A673 (cell line): ENCODE measurements around the gene TTR. TPM values are rescaled to one million over a fixed set of nuclear protein-coding genes. Genes with fewer than 3 reads are reported as not detected.

ENCODE experiments used
- BruUV-seq: library from RNA; stranded (reverse); fragments of 400-500 nt; replicated peaks from 2 replicates; lab custom pipeline; 2021; lab: Mats Ljungman, UMichigan
- CTCF ChIA-PET: fragments of 300-600 bp; sonication (Branson Sonifier 250); formaldehyde crosslinking; loops from one replicate; lab custom pipeline; 2022; ENCODE audit warnings: antibody characterized with exemption; lab: Charles Lee
- POLR2A ChIA-PET: fragments of 300-600 bp; sonication (Branson Sonifier 250); formaldehyde crosslinking; loops from one replicate; lab custom pipeline; 2022; ENCODE audit warnings: antibody characterized with exemption; ENCODE audit not compliant: low non-redundant PET; lab: Charles Lee
- DNase-seq: peaks from one replicate; pipeline ENCODE4 v3.0.0-alpha.2; 2015; ENCODE audit warnings: low spot score
- H3K27ac ChIP-seq: fragments of 200-600 bp; sonication (generic); 2 replicates; pipeline ENCODE4 v1.5.1; 2016; ENCODE audit warnings: mixed run types, low read depth, mild to moderate bottlenecking, mixed read lengths, antibody characterized with exemption, low read length; ENCODE audit not compliant: poor library complexity, severe bottlenecking
- H3K27me3 ChIP-seq: fragments of 200-600 bp; sonication (generic); replicated peaks from 2 replicates; pipeline ENCODE4 v1.6.1; 2017; ENCODE audit warnings: mixed run types, low read depth, mild to moderate bottlenecking, mixed read lengths, antibody characterized with exemption, low read length; ENCODE audit not compliant: insufficient read depth, poor library complexity
- H3K36me3 ChIP-seq: fragments of 200-600 bp; sonication (generic); 2 replicates; pipeline ENCODE4 v1.6.1; 2016; ENCODE audit warnings: mixed run types, mild to moderate bottlenecking, mixed read lengths, antibody characterized with exemption, low read length; ENCODE audit not compliant: insufficient read depth, poor library complexity, severe bottlenecking
- H3K4me1 ChIP-seq: fragments of 200-600 bp; sonication (generic); 2 replicates; pipeline ENCODE4 v1.6.1; 2017; ENCODE audit warnings: mixed run types, mild to moderate bottlenecking, mixed read lengths, antibody characterized with exemption, low read length; ENCODE audit not compliant: insufficient read depth, poor library complexity, severe bottlenecking
- H3K4me3 ChIP-seq: fragments of 200-600 bp; sonication (generic); 2 replicates; pipeline ENCODE4 v1.5.1; 2016; ENCODE audit warnings: low read depth, mixed run types, mild to moderate bottlenecking, mixed read lengths, low read length; ENCODE audit not compliant: poor library complexity, severe bottlenecking
- H3K9me3 ChIP-seq: fragments of 200-600 bp; sonication (generic); 2 replicates; pipeline ENCODE4 v1.6.1; 2016; ENCODE audit warnings: mixed run types, low read depth, mild to moderate bottlenecking, mixed read lengths, antibody characterized with exemption, low read length; ENCODE audit not compliant: poor library complexity, severe bottlenecking
- EZH2 ChIP-seq: fragments of 200-600 bp; sonication (generic); IDR thresholded peaks from 2 replicates; pipeline ENCODE4 v1.6.1; 2017; ENCODE audit warnings: borderline replicate concordance, low read depth, mild to moderate bottlenecking, mixed read lengths, antibody characterized with exemption, low read length; ENCODE audit not compliant: poor library complexity, severe bottlenecking
- intact Hi-C: fragments of 100-400 bp; cut with micrococcal nuclease; formaldehyde crosslinking; loops from one replicate; pipeline ENCODE4 v1.10.0; 2022; ENCODE audit not compliant: unreplicated experiment
- total RNA-seq: library from RNA; stranded (reverse); gene quantifications from 2 replicates; pipeline ENCODE4 v1.2.3, GENCODE V29; 2021
- TF ChIP-seq, protein P1 (sequence below): fragments of 300-800, 200-600 bp; sonication (generic); conservative IDR thresholded peaks from 2 replicates; pipeline ENCODE4 v1.5.1; 2017; ENCODE audit warnings: low read depth, mild to moderate bottlenecking, antibody characterized with exemption, low read length, moderate library complexity, mixed read lengths

TTR gene
- total RNA-seq, 1 experiment from 2014 or later: not detected

DNA sequence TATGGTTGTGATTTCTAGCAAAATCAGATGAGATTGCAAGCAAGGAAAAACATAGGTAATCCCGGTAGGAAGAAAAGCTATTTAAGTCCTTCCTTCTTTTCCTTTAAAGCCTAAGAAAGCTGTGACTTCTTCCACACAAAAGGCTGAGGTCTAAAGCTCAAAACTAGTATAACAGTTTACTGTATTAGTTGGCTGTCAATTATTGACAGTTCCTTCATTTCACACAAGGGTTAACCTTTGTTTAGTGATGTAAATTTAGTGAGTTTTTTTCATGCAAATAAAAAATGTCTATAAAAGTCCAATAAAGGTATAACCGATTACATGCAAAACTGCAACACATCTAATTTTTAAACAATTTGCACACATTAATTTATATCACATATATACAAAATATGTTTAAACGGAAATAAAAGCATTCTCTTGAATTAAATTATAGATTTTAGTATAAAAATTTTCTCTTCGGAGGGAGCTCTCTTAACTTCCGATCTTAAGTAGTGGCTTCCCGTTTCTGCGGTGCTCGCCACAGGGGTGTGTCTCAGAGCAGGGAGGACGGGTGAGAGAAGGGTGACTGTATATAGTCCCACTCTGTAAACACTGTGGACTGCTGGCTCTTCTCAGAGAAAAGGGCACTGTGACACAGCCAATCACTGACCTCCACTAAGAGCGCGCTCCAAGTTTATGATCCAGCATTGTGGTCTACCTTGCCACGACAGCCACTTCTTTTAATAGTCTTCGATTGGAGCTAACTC is 33.4 kb downstream of the TTR start:
- H3K9me3 ChIP-seq: no peaks in the 10 kb centered on the region
- intact Hi-C loops: no loop called here
- H3K4me3 ChIP-seq: no peak overlapping the region
- no TSS peak for BruUV-seq
- DNase-seq: peak; percentile 41
- no peak for TF ChIP-seq EZH2
- TF ChIP-seq, protein P1, sequence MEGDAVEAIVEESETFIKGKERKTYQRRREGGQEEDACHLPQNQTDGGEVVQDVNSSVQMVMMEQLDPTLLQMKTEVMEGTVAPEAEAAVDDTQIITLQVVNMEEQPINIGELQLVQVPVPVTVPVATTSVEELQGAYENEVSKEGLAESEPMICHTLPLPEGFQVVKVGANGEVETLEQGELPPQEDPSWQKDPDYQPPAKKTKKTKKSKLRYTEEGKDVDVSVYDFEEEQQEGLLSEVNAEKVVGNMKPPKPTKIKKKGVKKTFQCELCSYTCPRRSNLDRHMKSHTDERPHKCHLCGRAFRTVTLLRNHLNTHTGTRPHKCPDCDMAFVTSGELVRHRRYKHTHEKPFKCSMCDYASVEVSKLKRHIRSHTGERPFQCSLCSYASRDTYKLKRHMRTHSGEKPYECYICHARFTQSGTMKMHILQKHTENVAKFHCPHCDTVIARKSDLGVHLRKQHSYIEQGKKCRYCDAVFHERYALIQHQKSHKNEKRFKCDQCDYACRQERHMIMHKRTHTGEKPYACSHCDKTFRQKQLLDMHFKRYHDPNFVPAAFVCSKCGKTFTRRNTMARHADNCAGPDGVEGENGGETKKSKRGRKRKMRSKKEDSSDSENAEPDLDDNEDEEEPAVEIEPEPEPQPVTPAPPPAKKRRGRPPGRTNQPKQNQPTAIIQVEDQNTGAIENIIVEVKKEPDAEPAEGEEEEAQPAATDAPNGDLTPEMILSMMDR: no peak
- H3K27ac ChIP-seq: no peak overlapping the region
- no peaks in the 10 kb centered on the region for H3K27me3 ChIP-seq
- ChIA-PET CTCF (no interaction called here), POLR2A (no interaction called here)
- no peaks in the 10 kb centered on the region for H3K4me1 ChIP-seq
- no peaks in the 10 kb centered on the region for H3K36me3 ChIP-seq

DNA sequence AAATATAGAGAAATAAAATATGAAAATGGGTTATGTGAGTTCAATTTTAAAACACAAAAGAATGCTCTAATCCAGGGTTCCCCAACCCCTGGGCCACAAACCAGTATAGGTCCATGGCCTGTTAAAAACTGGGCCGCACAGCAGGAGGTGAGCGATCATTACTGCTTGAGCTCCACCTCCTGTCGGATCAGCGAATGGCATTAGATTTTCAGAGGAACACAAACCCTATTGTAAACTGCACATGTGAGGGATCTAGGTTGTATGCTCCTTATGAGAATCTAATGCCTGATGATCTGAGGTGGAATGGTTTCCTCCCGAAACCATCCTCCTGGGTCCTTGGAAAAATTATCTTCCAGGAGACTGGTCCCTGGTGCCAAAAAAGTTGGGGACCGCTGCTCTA is 34.7 kb downstream of the TTR start:
- TF ChIP-seq, protein P1: no peak
- TF ChIP-seq EZH2: no peak
- H3K27ac ChIP-seq: no peak overlapping the region
- DNase-seq: no peak
- no peaks in the 10 kb centered on the region for H3K9me3 ChIP-seq
- H3K36me3 ChIP-seq: no peaks in the 10 kb centered on the region
- intact Hi-C loops: no loop called here
- ChIA-PET POLR2A (no interaction called here), CTCF (no interaction called here)
- no peaks in the 10 kb centered on the region for H3K4me1 ChIP-seq
- H3K4me3 ChIP-seq: no peak overlapping the region
- no TSS peak for BruUV-seq
- H3K27me3 ChIP-seq: no peaks in the 10 kb centered on the region

DNA sequence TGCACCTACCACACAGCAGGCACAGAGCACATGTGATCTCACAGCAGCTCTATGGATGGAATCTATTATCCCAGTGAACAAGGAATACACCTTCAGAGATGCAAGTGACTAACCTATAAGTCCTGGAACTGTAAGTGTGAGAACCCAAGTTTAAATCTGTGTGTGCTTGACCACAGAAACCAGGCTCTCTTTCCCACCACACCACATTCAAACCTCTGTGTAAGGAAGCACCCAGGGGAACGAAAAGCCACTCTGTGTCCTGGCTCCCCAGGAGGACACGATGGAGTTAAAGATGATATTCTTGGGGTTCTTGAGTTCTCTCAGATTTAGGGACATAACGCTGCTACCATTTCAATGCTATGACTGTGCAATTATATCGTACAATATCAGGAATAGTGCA is 38.9 kb downstream of the TTR start:
- H3K9me3 ChIP-seq: no peaks in the 10 kb centered on the region
- TF ChIP-seq, protein P1: no peak
- TF ChIP-seq EZH2: no peak
- no peak for DNase-seq
- no peaks in the 10 kb centered on the region for H3K36me3 ChIP-seq
- H3K27me3 ChIP-seq: no peaks in the 10 kb centered on the region
- BruUV-seq: no TSS peak
- intact Hi-C loops: loop anchor here (2.0 kb wide), 1 partner anchor 20 kb away; no protein-coding TSS in a partner anchor
- H3K4me1 ChIP-seq: no peaks in the 10 kb centered on the region
- POLR2A ChIA-PET: no interaction called here
- H3K27ac ChIP-seq: no peak overlapping the region
- no peak overlapping the region for H3K4me3 ChIP-seq
- CTCF ChIA-PET: no interaction called here
